Transverse colon (tissue), 4 donors: Measurements from ENCODE around the gene TSPAN8.

Source experiments
- POLR2A ChIP-seq: fragments of 450-650 bp; IDR thresholded peaks from one replicate; pipeline ENCODE4 v1.6.1; 2016; ENCODE audit warnings: antibody characterized with exemption, mild to moderate bottlenecking, moderate library complexity
- POLR2AphosphoS5 ChIP-seq, 3 donors: sonication (generic); formaldehyde crosslinking; IDR thresholded peaks; one replicate each; pipeline ENCODE4 v1.6.1; 2016; ENCODE audit warnings: antibody characterized with exemption in 3 of 3
- TF ChIP-seq, protein P1 (sequence below), 5 experiments: fragments of 200-600 bp in 3 of 5; fragments of 450-650 bp in 2 of 5; sonication (generic) in 3 of 5; IDR thresholded peaks; 1 replicate in 2 of 5; 2 replicates in 3 of 5; pipeline ENCODE4 v1.5.1; 2016 to 2017; ENCODE audit warnings: antibody characterized with exemption in 5 of 5, inconsistent platforms in 3 of 5, mild to moderate bottlenecking in 2 of 5, moderate library complexity in 1 of 5

DNA sequence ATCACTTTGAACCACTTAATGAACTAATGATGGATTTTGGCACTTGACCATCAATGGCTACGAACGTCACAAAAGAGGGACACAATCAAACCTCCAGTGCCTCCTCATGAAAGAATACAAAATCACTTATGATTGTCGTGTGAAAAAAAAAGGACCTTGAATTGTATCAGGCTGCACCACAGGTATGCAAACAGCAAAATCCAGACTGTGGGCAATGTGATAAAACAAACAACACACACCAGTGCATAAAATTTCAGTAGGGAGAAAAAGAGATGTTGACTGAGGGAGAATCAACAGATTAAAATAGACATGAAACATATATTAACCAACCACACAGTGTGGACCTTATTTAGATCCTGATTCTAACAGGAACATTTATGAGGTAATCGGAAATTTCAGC, 2.6 kb downstream of the TSPAN8 start:
- TF ChIP-seq, protein P1, sequence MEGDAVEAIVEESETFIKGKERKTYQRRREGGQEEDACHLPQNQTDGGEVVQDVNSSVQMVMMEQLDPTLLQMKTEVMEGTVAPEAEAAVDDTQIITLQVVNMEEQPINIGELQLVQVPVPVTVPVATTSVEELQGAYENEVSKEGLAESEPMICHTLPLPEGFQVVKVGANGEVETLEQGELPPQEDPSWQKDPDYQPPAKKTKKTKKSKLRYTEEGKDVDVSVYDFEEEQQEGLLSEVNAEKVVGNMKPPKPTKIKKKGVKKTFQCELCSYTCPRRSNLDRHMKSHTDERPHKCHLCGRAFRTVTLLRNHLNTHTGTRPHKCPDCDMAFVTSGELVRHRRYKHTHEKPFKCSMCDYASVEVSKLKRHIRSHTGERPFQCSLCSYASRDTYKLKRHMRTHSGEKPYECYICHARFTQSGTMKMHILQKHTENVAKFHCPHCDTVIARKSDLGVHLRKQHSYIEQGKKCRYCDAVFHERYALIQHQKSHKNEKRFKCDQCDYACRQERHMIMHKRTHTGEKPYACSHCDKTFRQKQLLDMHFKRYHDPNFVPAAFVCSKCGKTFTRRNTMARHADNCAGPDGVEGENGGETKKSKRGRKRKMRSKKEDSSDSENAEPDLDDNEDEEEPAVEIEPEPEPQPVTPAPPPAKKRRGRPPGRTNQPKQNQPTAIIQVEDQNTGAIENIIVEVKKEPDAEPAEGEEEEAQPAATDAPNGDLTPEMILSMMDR (IDR thresholded peaks at IDR 0.05): no peak
- TF ChIP-seq POLR2AphosphoS5 (IDR thresholded peaks at IDR 0.05): peak in 2 of 3 donors; percentile 7 to 31
- TF ChIP-seq POLR2A: no peak
